ENCODE measurements around the gene KPNA6. TPM values are rescaled to one million over a fixed set of nuclear protein-coding genes. Genes with fewer than 3 reads are reported as not detected.

Gene KPNA6
- total and polyA plus RNA-seq, 10 of the 15 experiments (the other 5 are each of a cell fraction or from before 2014, with no cell fraction given): 11.1 to 55.6 (median 25.9) TPM

- TF ChIP-seq SUPT20H (IDR thresholded peaks at IDR 0.05; ENCODE audit: borderline replicate concordance, control insufficient read depth, low read depth, low read length) (no peak), YY1 (IDR thresholded peaks at IDR 0.05; ENCODE audit: low read depth, low read length) (peak; percentile 46; the same call in 1 of the 2 replicates), RAD51 (IDR thresholded peaks at IDR 0.05) (0 out of 2 replicates have a peak, but pooled peaks have one; percentile 18), NR2F1 (conservative IDR thresholded peaks at IDR 0.05) (peak; percentile 81), RELA (IDR thresholded peaks at IDR 0.05; ENCODE audit: borderline replicate concordance, partially characterized antibody) (peak; percentile 94)
These were observed 93.4 kb downstream of the KPNA6 start (continued) for GRCh38 chr1:32201011-32201855.

GRCh38 chr1:32204943-32205361, 97.1 kb downstream of the KPNA6 start:
- Histone ChIP-seq H3K36me3 (ENCODE audit: control insufficient read depth in 2 of 2, insufficient read depth in 2 of 2, low read length in 1 of 2) (peaks cover 0 to 1% of the 10 kb centered on the region in 2 experiments; a peak in 1 of 4 replicates), H2AFZ (ENCODE audit: control insufficient read depth, low read depth, low read length) (no peak overlapping the region), H3K4me1 (ENCODE audit: control insufficient read depth, insufficient read depth, low read length) (peaks cover 28% of the 10 kb centered on the region), H3K9ac (ENCODE audit: control insufficient read depth, insufficient read depth, low read length) (no peak overlapping the region), H4K20me1 (ENCODE audit: control insufficient read depth, insufficient read depth) (no peaks in the 10 kb centered on the region), H3K4me3 (peak overlapping the region; percentile 80; the same call in 1 of the 2 replicates), H3K9me3 (replicated peaks; ENCODE audit: control insufficient read depth, insufficient read depth, low read length) (no peaks in the 10 kb centered on the region), H3K4me2 (ENCODE audit: control insufficient read depth, insufficient read depth) (peak overlapping the region; percentile 88), H3K27ac (ENCODE audit: control insufficient read depth, insufficient read depth) (no peak overlapping the region), H3K79me2 (ENCODE audit: control insufficient read depth, insufficient read depth, low read length) (peaks cover 23% of the 10 kb centered on the region), H3K27me3 (replicated peaks in 1 of 2; ENCODE audit: control insufficient read depth in 2 of 2, insufficient read depth in 2 of 2, low read length in 1 of 2) (no peaks in the 10 kb centered on the region)
- ChIA-PET SMC1A (ENCODE audit: uncharacterized antibody, unreplicated experiment) (interaction anchor here (0.6 to 1.4 kb wide), 3 partner anchors 10 to 43 kb away, joined by 3 to 5 read pairs (median 3); no protein-coding TSS in a partner anchor), POLR2A (no interaction called here), RAD21 (ENCODE audit: unreplicated experiment) (interaction anchor here (1.2 to 2.7 kb wide), 3 partner anchors 11 to 132 kb away, joined by 3 to 8 read pairs (median 4); partner anchors contain the start of gene TMEM39B), CTCF (interaction anchor here (1.7 to 3.0 kb wide), 2 partner anchors 11 to 43 kb away, joined by 5 to 23 read pairs; no protein-coding TSS in a partner anchor)
- FAIRE-seq: no peak
- TF ChIP-seq, protein P1, sequence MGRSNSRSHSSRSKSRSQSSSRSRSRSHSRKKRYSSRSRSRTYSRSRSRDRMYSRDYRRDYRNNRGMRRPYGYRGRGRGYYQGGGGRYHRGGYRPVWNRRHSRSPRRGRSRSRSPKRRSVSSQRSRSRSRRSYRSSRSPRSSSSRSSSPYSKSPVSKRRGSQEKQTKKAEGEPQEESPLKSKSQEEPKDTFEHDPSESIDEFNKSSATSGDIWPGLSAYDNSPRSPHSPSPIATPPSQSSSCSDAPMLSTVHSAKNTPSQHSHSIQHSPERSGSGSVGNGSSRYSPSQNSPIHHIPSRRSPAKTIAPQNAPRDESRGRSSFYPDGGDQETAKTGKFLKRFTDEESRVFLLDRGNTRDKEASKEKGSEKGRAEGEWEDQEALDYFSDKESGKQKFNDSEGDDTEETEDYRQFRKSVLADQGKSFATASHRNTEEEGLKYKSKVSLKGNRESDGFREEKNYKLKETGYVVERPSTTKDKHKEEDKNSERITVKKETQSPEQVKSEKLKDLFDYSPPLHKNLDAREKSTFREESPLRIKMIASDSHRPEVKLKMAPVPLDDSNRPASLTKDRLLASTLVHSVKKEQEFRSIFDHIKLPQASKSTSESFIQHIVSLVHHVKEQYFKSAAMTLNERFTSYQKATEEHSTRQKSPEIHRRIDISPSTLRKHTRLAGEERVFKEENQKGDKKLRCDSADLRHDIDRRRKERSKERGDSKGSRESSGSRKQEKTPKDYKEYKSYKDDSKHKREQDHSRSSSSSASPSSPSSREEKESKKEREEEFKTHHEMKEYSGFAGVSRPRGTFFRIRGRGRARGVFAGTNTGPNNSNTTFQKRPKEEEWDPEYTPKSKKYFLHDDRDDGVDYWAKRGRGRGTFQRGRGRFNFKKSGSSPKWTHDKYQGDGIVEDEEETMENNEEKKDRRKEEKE (IDR thresholded peaks at IDR 0.05): no peak
- TF ChIP-seq FOXM1 (IDR thresholded peaks at IDR 0.05; ENCODE audit: low read depth, low read length) (no peak), ZBED1 (IDR thresholded peaks at IDR 0.05; ENCODE audit: borderline replicate concordance) (no peak), PML (IDR thresholded peaks at IDR 0.05; ENCODE audit: low read length) (no peak), NR2C2 (IDR thresholded peaks at IDR 0.05; ENCODE audit: borderline replicate concordance, control insufficient read depth, insufficient read length, low read depth) (no peak), NFIC (IDR thresholded peaks at IDR 0.05; ENCODE audit: low read depth, low read length) (no peak), E2F4 (IDR thresholded peaks at IDR 0.05; ENCODE audit: low read depth, low read length) (no peak), MTA3 (IDR thresholded peaks at IDR 0.05; ENCODE audit: borderline replicate concordance, low read length) (no peak), SMC3 (IDR thresholded peaks at IDR 0.05; ENCODE audit: borderline replicate concordance, low read length) (no peak), SREBF1 (IDR thresholded peaks at IDR 0.05; ENCODE audit: low read length) (no peak), POLR2A (IDR thresholded peaks at IDR 0.05; ENCODE audit: low read depth, low read length) (no peak)
- ATAC-seq: no peak
- intact Hi-C loops (cut with micrococcal nuclease; ENCODE audit: unreplicated experiment): loop anchor here (5.0 kb wide), 2 partner anchors 112 to 207 kb away; no protein-coding TSS in a partner anchor
- in situ Hi-C loops (cut with MboI): no loop called here
- 79% methylated on average over 26 of the region's 26 CpGs for WGBS (ENCODE audit: insufficient coverage, insufficient replicate concordance, low lambda C conversion rate, missing lambda C conversion rate)
- DNase-seq (ENCODE audit: low read depth, low spot score): no peak
- no TSS peak for BruUV-seq (replicated peaks)
